Breast epithelium (tissue), 4 donors: Measurements from ENCODE around the gene EPO. TPM values are rescaled to one million over a fixed set of nuclear protein-coding genes. Genes with fewer than 3 reads are reported as not detected.
"Not testable (repeated sequence)": the region's sequence is repeated elsewhere in the genome, so short reads cannot be mapped to it uniquely, and the experiment has no call there.

ENCODE experiments used
- DNase-seq, 2 donors: peaks; one replicate each; pipeline ENCODE4 v3.0.0-alpha.2; 2019; ENCODE audit warnings: low spot score in 2 of 2
- H3K27ac ChIP-seq, 2 donors: fragments of 200-600 bp; sonication (generic) in 1 of 2; one replicate each; pipeline ENCODE4 v1.5.1; 2016 to 2019; ENCODE audit warnings: mild to moderate bottlenecking in 1 of 2
- H3K27me3 ChIP-seq, 2 donors: fragments of 200-600 bp; sonication (generic) in 1 of 2; one replicate each; pipeline versions ENCODE4 v1.5.1 to v1.6.0; 2017 to 2019; ENCODE audit warnings: control low read depth in 1 of 2, mild to moderate bottlenecking in 1 of 2
- H3K36me3 ChIP-seq: fragments of 200-600 bp; one replicate; pipeline ENCODE4 v1.5.1; 2019
- H3K4me1 ChIP-seq, 2 donors: fragments of 200-600 bp; sonication (generic); one replicate each; pipeline ENCODE4 v1.5.1; 2016 to 2019; ENCODE audit warnings: control low read depth in 1 of 2
- H3K4me3 ChIP-seq, 3 donors: fragments of 200-600 bp; sonication (generic); 1 replicate in 2 of 3; 2 replicates in 1 of 3; pipeline ENCODE4 v1.5.1; 2016 to 2019; ENCODE audit warnings: mild to moderate bottlenecking in 3 of 3, moderate library complexity in 2 of 3
- H3K9me3 ChIP-seq, 2 donors: fragments of 200-600 bp; sonication (generic) in 1 of 2; one replicate each; pipeline ENCODE4 v1.5.1; 2016 to 2019; ENCODE audit warnings: control low read depth in 1 of 2
- CTCF ChIP-seq, 3 donors: fragments of 450-650 bp; IDR thresholded peaks; one replicate each; pipeline ENCODE4 v1.5.1; 2016 to 2017; ENCODE audit warnings: antibody characterized with exemption in 3 of 3, mild to moderate bottlenecking in 3 of 3, moderate library complexity in 3 of 3
- POLR2A ChIP-seq: fragments of 450-650 bp; IDR thresholded peaks from one replicate; pipeline ENCODE4 v1.6.1; 2016; ENCODE audit warnings: antibody characterized with exemption, mild to moderate bottlenecking, moderate library complexity
- POLR2AphosphoS5 ChIP-seq, 3 donors: sonication (generic); formaldehyde crosslinking; IDR thresholded peaks; one replicate each; pipeline ENCODE4 v1.6.1; 2017; ENCODE audit warnings: antibody characterized with exemption in 3 of 3
- intact Hi-C: fragments of 100-400 bp; cut with DNase I; formaldehyde crosslinking; loops from one replicate; pipeline ENCODE4 v1.15.1; 2023; ENCODE audit warnings: low total_unique reads
- total RNA-seq, 3 donors: library from RNA; depleted of rRNA; stranded (reverse); fragments of >200 nt; gene quantifications; one replicate each; pipeline ENCODE4 v1.1.0, GENCODE V29; 2016

Gene EPO
- total RNA-seq, 3 donors from 2014 or later, result not detected

GRCh38 chr7:100721505-100721812, 1.2 kb downstream of the EPO start:
- Histone ChIP-seq H3K4me3 (no peak overlapping the region), H3K36me3 (no peaks in the 10 kb centered on the region), H3K27ac (no peak overlapping the region), H3K27me3 (peaks cover 6 to 27% of the 10 kb centered on the region in 2 donors), H3K4me1 (peaks cover 0 to 7% of the 10 kb centered on the region in 2 donors), H3K9me3 (no peaks in the 10 kb centered on the region)
- DNase-seq, result no peak
- intact Hi-C loops, result no loop called here
- TF ChIP-seq POLR2A, result no peak

GRCh38 chr7:100722480-100723212, 2.4 kb downstream of the EPO start:
- Histone ChIP-seq H3K36me3 (no peaks in the 10 kb centered on the region), H3K4me3 (no peak overlapping the region), H3K9me3 (no peaks in the 10 kb centered on the region), H3K27ac (no peak overlapping the region), H3K27me3 (peaks cover 6 to 27% of the 10 kb centered on the region in 2 donors), H3K4me1 (peaks cover 0 to 7% of the 10 kb centered on the region in 2 donors)
- no peak for DNase-seq
- intact Hi-C loops, result no loop called here
- TF ChIP-seq CTCF (IDR thresholded peaks at IDR 0.05) (no peak), POLR2A (no peak), POLR2AphosphoS5 (IDR thresholded peaks at IDR 0.05) (no peak)

DNA sequence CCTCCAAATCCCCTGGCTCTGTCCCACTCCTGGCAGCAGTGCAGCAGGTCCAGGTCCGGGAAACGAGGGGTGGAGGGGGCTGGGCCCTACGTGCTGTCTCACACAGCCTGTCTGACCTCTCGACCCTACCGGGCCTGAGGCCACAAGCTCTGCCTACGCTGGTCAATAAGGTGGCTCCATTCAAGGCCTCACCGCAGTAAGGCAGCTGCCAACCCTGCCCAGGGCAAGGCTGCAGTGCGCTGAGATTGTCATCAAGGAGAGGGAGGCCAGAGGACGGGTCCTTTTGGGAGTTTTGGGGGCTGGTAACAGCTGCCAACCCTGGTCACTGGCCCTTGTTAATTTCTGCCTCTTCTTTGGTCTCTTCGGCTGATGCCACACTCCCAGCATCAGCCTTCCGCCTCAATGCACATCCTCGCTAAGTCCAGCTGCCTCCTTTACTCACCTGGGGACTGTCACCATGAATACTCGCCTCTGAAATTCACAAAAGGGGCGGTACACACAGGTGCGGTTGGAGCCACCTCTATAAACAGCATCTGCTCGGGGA, 3.5 kb downstream of the EPO start:
- intact Hi-C loops, result no loop called here
- TF ChIP-seq POLR2AphosphoS5 (IDR thresholded peaks at IDR 0.05), result no peak
- TF ChIP-seq CTCF (IDR thresholded peaks at IDR 0.05), result no peak
- TF ChIP-seq POLR2A, result no peak
- Histone ChIP-seq H3K9me3 (no peaks in the 10 kb centered on the region), H3K27me3 (peaks cover 6 to 27% of the 10 kb centered on the region in 2 donors), H3K27ac (no peak overlapping the region), H3K4me3 (no peak overlapping the region), H3K36me3 (no peaks in the 10 kb centered on the region), H3K4me1 (peaks cover 0 to 7% of the 10 kb centered on the region in 2 donors)
- DNase-seq, result no peak

DNA sequence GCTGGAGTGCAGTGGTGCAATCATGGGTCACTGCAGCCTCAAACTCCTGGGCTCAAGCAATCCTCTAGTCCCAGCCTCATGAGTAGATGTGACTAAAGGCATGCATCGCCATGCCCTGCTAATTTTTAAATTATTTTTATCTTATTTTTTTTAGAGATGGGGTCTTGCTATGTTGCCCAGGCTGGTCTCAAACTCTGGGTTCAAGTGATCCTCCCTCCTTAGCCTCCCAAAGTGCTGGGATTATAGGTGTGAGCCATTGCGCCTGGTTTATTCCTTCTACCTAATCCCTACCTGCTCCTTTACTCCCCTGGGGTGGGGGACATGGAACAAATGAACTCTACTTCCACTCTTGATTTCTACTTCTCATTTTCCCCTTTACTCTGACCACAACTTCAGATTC, 4.1 kb downstream of the EPO start:
- H3K4me3 ChIP-seq, H3K9me3 ChIP-seq, H3K27ac ChIP-seq, DNase-seq, H3K36me3 ChIP-seq, H3K4me1 ChIP-seq, intact Hi-C loops: not testable (repeated sequence)
- H3K27me3 ChIP-seq, result peaks cover 6 to 26% of the 10 kb centered on the region in 2 donors

DNA sequence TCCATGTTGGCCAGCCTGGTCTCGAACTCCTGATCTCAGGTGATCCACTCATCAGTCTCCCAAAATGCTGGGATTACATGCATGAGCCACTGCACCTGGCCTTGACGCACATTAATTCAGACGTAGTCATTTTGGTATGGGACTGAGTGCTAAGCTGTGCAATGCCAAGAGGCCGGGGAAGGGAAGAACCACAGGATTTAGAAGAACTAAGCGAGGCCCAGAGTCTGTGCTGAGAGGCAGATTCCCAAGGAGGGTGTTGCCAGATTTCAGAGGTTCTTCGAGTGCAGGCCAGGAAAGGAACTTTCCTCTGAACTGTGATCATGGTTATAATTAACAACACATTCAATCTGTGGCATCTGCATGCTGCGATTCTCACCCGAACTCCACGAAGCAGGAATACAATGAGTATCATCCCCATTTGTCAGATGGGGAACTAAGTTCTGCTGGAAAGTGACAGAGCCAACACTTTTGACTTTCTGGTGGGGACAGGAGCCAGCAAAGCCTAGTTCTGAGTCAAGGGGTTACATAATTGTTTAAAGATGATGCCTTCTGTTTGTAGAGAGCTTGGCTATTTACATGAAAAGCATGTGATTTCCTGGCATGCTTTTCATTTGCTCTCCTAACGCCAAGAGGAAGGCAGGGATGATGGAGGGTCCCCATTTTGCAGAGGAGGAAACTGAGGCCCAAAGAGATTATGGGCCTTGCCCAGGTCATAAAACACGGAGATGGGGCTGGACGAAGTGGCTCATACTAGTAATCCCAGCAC, 6.9 kb downstream of the EPO start:
- Histone ChIP-seq H3K9me3 (no peaks in the 10 kb centered on the region), H3K4me1 (no peaks in the 10 kb centered on the region), H3K27me3 (no peaks in the 10 kb centered on the region), H3K27ac (no peak overlapping the region), H3K36me3 (no peaks in the 10 kb centered on the region), H3K4me3 (no peak overlapping the region)
- TF ChIP-seq POLR2AphosphoS5 (IDR thresholded peaks at IDR 0.05) (no peak), POLR2A (no peak), CTCF (IDR thresholded peaks at IDR 0.05) (no peak)
- no peak for DNase-seq
- intact Hi-C loops, result no loop called here

- intact Hi-C loops, result no loop called here
Measured at GRCh38 chr7:100728196-100728595, 7.9 kb downstream of the EPO start.

More at GRCh38 chr7:100728196-100728595, 7.9 kb downstream of the EPO start:
- DNase-seq, result no peak
- no peaks in the 10 kb centered on the region for H3K4me1 ChIP-seq
- no peaks in the 10 kb centered on the region for H3K36me3 ChIP-seq
- no peak for TF ChIP-seq POLR2AphosphoS5 (IDR thresholded peaks at IDR 0.05)
- no peak for TF ChIP-seq CTCF (IDR thresholded peaks at IDR 0.05)
- TF ChIP-seq POLR2A, result no peak
- no peaks in the 10 kb centered on the region for H3K9me3 ChIP-seq
- no peak overlapping the region for H3K4me3 ChIP-seq
- H3K27ac ChIP-seq, result no peak overlapping the region
- no peaks in the 10 kb centered on the region for H3K27me3 ChIP-seq
